GM18907 (cell line): ENCODE measurements around the gene AP2A2.

Experiments
- ATAC-seq: cut with Tn5 transposase; IDR thresholded peaks from one replicate; pipeline ENCODE4 v1.9.1; 2021; ENCODE audit warnings: mild to moderate bottlenecking, moderate library complexity; ENCODE audit not compliant: unreplicated experiment

The AP2A2 gene

GRCh38 chr11:1026641-1027482, 101.2 kb downstream of the AP2A2 start:
- ATAC-seq: no peak

- no peak for ATAC-seq
These were observed 102.0 kb downstream of the AP2A2 start for GRCh38 chr11:1027483-1028290.

- no peak for ATAC-seq
These were observed 102.5 kb downstream of the AP2A2 start for GRCh38 chr11:1028291-1028540.

DNA sequence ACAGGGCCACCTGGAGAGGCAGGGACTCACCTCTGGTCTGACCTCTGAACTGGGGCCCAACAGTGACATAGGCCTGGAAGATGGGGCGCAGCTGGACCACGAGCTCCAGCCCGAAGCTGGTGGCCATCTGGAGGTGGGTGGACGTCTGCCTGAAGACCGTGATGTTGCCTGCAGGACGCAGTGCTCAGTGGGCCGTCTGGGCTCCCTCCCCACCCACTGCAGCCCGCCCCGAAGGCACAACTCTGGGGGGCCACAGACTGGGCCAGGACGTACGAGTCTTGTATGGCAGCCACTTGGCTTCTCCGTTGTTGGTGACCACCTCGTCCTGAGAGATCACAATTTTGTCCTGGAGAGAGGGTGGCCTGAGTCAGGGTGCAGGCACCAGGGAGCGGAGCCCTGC, 102.9 kb downstream of the AP2A2 start:
- no peak for ATAC-seq

DNA sequence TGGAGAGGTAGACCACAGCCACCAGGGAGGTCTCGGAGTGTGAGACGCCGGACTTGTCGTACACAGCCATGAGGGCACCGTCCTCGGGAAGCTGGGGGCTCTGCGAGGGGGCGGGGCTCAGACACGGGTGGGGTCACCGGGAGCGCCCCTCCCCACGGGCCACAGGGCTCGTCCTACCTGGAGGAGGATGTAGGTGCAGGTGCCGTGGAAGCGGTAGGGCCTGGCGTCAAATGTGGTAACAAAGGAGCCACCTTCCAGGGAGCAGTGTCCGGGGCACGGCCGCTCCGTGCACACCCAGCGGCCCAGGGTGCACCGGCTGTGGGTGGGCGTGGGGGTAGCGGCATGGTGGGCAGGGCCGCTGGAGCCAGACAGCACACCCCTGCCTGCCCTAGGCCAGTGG, 103.4 kb downstream of the AP2A2 start:
- no peak for ATAC-seq

DNA sequence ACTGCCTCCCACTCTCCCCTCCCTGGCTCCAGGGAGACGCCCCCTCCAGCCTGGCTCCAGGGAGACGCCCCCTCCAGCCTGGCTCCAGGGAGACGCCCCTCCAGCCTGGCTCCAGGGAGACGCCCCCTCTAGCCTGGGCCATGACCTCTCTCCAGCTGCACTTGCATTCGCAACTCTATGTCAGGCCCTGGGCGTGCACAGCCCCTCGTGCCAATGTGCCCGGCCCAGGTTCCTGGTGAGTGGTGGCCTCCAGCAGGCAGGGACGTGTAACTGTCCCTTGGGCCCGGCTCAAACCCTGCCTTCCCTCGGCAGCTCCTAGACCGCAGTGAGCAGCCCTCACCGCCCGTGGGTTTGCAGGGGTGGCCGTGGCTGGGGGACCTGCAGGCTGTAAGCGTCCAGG, 104.0 kb downstream of the AP2A2 start:
- no peak for ATAC-seq

GRCh38 chr11:1030086-1030485, 104.4 kb downstream of the AP2A2 start:
- ATAC-seq: no peak

DNA sequence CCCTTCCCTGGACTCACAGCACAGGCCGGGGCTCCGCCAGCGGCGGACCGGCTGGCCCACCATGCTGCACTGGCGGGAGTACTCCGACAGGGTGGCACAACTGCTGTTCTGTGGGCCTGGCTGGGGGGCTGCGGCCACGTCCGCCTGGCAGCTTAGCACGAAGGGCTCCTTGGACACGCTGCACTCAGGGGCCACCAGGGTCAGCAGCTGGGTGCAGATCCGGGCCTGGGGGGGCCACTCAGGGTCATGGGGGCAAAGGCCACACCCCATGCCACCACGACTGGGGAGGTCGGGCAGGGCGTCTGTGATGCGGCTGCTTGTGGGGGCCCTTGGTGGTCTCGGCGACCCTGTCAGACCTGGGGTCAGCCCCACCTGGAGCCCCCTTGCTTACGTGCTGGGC, 104.9 kb downstream of the AP2A2 start:
- no peak for ATAC-seq

GRCh38 chr11:1031121-1031899, 105.6 kb downstream of the AP2A2 start:
- no peak for ATAC-seq

- ATAC-seq: no peak
These were observed 106.7 kb downstream of the AP2A2 start for GRCh38 chr11:1032310-1032891.

GRCh38 chr11:1033016-1033798, 107.5 kb downstream of the AP2A2 start:
- no peak for ATAC-seq

GRCh38 chr11:1034001-1034400, 108.3 kb downstream of the AP2A2 start:
- no peak for ATAC-seq

- no peak for ATAC-seq
These were observed 109.0 kb downstream of the AP2A2 start for GRCh38 chr11:1034456-1035295.

DNA sequence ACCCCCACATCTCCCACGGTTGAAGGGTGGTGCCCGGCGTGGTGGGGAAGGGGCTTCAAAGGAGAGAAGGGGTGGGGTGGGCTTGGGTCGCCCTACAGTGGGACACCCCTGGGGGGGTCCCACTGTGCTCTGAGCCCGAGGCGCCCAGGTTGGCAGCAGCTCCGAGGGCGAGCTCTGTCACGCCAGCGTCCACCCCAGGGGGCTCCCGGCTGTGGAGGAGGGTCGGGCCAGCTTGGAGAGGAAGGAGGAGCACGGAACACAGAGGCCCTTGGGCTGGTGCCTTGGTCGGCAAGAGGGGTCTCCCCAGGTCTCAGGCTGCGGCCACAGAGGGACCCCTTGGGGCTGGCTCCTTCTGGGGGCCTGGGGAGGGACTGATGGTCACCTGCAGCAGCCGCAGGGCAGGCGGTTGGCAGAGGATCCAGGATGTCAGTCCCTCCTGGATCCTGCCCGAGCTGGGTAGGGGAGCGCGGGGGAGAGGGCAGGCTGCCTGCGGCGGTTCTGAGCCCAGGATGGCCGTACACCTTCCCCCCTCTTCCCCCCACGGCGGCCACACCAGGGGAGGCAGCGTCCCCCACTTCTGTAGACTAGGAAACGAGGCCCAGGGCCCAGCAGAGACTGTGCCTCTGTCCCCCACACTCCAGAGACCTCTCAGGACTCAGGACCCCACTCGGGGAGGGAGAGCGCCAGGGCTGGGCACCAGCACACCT, 110.1 kb downstream of the AP2A2 start:
- ATAC-seq: no peak

DNA sequence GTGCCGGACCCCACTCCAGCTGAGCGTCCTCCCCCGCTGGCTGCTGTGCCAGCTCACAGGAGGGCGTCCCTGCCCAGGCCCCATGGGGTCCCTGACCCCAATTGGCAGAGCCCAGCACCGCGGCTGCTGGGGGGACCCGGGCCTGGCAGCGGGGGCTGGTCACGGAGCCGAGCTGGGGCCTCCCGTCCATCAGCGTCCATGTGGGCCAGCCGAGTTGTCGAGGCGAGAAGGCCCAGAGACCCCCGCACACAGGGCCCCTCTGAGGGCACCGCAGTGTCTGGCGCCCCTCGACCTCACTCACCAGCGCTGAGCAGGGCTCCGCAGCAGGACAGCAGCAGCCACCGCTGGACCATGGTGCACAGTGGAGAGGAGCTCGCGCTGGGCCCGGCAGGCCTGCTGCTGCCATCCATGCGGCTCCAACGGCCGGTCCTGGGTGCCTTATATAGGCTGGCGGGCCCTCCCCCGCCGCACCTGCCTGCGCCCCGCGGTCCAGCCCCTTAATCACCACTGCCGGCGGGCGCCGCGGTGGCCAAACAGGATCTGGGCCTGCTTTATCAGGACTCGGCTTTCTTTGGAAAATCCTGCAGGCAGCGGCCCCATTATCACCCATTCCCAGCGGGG, 110.7 kb downstream of the AP2A2 start, which contains the start of gene MUC6:
Gene MUC6 (minus strand): TSS at position 416 of the 621 bp plus-strand sequence. CDS start 63 bp downstream, at position 353.
- ATAC-seq: no peak

GRCh38 chr11:1036931-1037330, 111.3 kb downstream of the AP2A2 start:
- no peak for ATAC-seq

DNA sequence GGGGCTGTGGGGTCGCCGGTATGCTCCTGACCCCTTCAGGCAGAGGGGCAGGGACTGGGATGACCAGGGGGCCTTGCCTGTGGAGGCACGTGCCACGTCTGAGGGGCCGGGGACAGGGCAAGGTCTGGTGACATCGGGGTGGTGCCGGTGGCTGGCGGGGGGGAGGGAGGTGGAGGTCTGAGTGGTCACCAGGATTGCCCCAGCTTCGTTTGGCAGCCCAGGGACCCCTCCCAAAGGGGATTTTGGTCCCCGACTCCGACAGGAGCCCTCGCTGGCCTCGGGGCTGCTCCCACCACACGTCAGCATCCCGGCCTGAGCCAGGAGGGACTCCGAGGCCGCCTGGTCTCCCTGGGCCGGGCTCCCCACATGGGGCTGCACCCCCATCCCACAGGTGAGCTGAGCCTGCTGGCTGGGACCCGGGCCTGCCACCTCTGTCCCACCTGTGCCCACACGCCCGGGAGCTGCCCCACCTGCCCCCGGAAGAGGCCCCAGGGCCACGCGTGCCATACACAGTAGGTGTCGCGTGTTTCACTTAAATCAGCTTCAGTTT, 111.9 kb downstream of the AP2A2 start:
- ATAC-seq: no peak

DNA sequence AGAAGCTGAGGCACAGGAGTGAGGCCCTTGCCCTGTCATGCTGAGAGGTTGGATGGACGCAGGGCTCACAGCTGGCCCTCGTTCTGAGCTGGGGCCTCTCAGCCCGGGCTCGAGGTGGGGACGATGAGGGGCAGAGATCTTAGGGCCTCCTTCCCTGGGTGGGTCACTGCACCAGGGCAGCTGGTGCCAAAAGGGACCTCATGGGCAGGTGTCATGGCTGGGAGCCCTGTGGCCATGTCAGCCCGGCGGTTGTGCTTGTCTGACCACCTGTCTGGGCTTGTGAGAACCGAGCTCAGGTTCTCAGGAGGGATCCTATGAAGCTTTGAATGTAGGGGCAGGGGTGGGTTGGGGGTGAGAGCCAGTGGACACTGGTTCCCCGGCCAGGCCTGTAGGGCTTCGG, 112.7 kb downstream of the AP2A2 start:
- no peak for ATAC-seq
